Spleen (tissue), 11 donors: Measurements from ENCODE around the gene ABHD17C. TPM values are rescaled to one million over a fixed set of nuclear protein-coding genes. Genes with fewer than 3 reads are reported as not detected.

ENCODE experiments used
- DNase-seq: peaks from one replicate; pipeline ENCODE4 v3.0.0-alpha.2; 2020
- H3K27ac ChIP-seq, 8 donors: fragments of 200-600 bp; sonication (generic) in 7 of 8; 1 replicate in 4 of 8; 2 replicates in 4 of 8; pipeline versions ENCODE4 v1.5.0 to v1.8.0; 2016 to 2021; ENCODE audit warnings: inconsistent platforms in 4 of 8, mild to moderate bottlenecking in 4 of 8, moderate library complexity in 1 of 8
- H3K27me3 ChIP-seq, 7 donors: fragments of 200-600 bp; sonication (generic) in 6 of 7; replicated peaks in 1 of 7; 1 replicate in 4 of 7; 2 replicates in 3 of 7; pipeline versions ENCODE4 v1.5.0 to v1.8.0; 2016 to 2021; ENCODE audit warnings: inconsistent platforms in 3 of 7, mild to moderate bottlenecking in 1 of 7
- H3K36me3 ChIP-seq, 6 donors: fragments of 200-600 bp; sonication (generic) in 5 of 6; 1 replicate in 4 of 6; 2 replicates in 2 of 6; pipeline versions ENCODE4 v1.5.0 to v1.8.0; 2016 to 2021; ENCODE audit warnings: inconsistent platforms in 2 of 6
- H3K4me1 ChIP-seq, 6 donors: fragments of 200-600 bp; sonication (generic) in 5 of 6; 1 replicate in 3 of 6; 2 replicates in 3 of 6; pipeline versions ENCODE4 v1.5.0 to v1.8.0; 2016 to 2021; ENCODE audit warnings: inconsistent platforms in 3 of 6
- H3K4me3 ChIP-seq, 8 donors: fragments of 200-600 bp; sonication (generic) in 7 of 8; 1 replicate in 4 of 8; 2 replicates in 4 of 8; pipeline versions ENCODE4 v1.5.0 to v1.8.0; 2016 to 2021; ENCODE audit warnings: inconsistent platforms in 4 of 8, mild to moderate bottlenecking in 4 of 8, moderate library complexity in 2 of 8
- H3K9me3 ChIP-seq, 8 donors: fragments of 200-600 bp; sonication (generic) in 7 of 8; 1 replicate in 4 of 8; 2 replicates in 4 of 8; pipeline versions ENCODE4 v1.5.0 to v1.8.0; 2016 to 2021; ENCODE audit warnings: inconsistent platforms in 4 of 8
- CTCF ChIP-seq, 11 experiments: fragments of 200-600 bp in 7 of 11; fragments of 450-650 bp in 4 of 11; sonication (generic) in 4 of 11; IDR thresholded peaks in 8 of 11; conservative IDR thresholded peaks in 3 of 11; 1 replicate in 7 of 11; 2 replicates in 4 of 11; pipeline versions ENCODE4 v1.4.0 to v1.8.0; 2016 to 2021; ENCODE audit warnings: antibody characterized with exemption in 11 of 11, inconsistent platforms in 4 of 11, mild to moderate bottlenecking in 1 of 11
- POLR2A ChIP-seq, 3 donors: fragments of 450-650 bp; IDR thresholded peaks; one replicate each; pipeline ENCODE4 v1.5.1; 2017; ENCODE audit warnings: antibody characterized with exemption in 3 of 3, mild to moderate bottlenecking in 1 of 3
- POLR2AphosphoS5 ChIP-seq, 3 donors: sonication (generic); formaldehyde crosslinking; IDR thresholded peaks; one replicate each; pipeline ENCODE4 v1.5.1; 2017; ENCODE audit warnings: antibody characterized with exemption in 3 of 3
- WGBS, 5 donors: extraction: QIAGEN DNeasy Blood & Tissue Kit in 3 of 5; methylation state at CpG; one replicate each; pipeline versions ENCODE4 v1.1.5 to v1.1.7; 2013 to 2018; 5-methylcytosine and 5-hydroxymethylcytosine counted together
- intact Hi-C: fragments of 100-400 bp; cut with DNase I; formaldehyde crosslinking; loops from one replicate; pipeline ENCODE4 v1.15.0; 2023; ENCODE audit warnings: low total_unique reads
- polyA plus RNA-seq, 3 donors: library from polyadenylated mRNA; stranded (reverse); fragments of 200-250 nt; gene quantifications; one replicate each; pipeline ENCODE4 v1.2.1, GENCODE V29; 2013
- total RNA-seq, 7 donors: library from RNA; depleted of rRNA in 3 of 7; stranded (reverse); fragments of >200 nt in 3 of 7; fragmentation: NEBNext Ultra II Directional in 4 of 7; extraction: Animal tissue kit (Norgen Biotek cat#: 25700) in 4 of 7; gene quantifications; one replicate each; pipeline versions ENCODE4 v1.1.0 to v1.2.1, GENCODE V29; 2016 to 2021
- donor health status: healthy with polysubstance abuse.
- donor health status: DM: no; HTN: no; CAD: no; lungs with moderate emphysema.
- donor health status: DM: no; HTN: no; CAD: no.
- donor health status: Bipolar disorder and iron deficiency.
- donor health status: healthy.
- donor health status: DM: no; HTN: no; CAD: no.
- donor health status: DM: yes; HTN: yes; CAD: no.

Gene ABHD17C
- total and polyA plus RNA-seq, 10 donors, result 4.2 to 17.0 (median 10.9) TPM

- H3K4me3 ChIP-seq, result no peak overlapping the region
- 36 to 60% (median 45%) methylated on average over 2 of the region's 2 CpGs for WGBS, 5 donors
These were observed 58.1 kb downstream of the ABHD17C start for GRCh38 chr15:80753161-80753560.

GRCh38 chr15:80754014-80754413, 58.9 kb downstream of the ABHD17C start:
- H3K4me3 ChIP-seq, result no peak overlapping the region
- DNase-seq, result no peak
- H3K4me1 ChIP-seq, result peaks cover 3 to 37% (median 14%) of the 10 kb centered on the region in 6 donors
- WGBS, 5 donors, result 92 to 96% (median 95%) methylated on average over 8 of the region's 8 CpGs
- no peak for TF ChIP-seq POLR2AphosphoS5 (IDR thresholded peaks at IDR 0.05)
- TF ChIP-seq POLR2A (IDR thresholded peaks at IDR 0.05), result no peak
- no peak for TF ChIP-seq CTCF (IDR thresholded peaks at IDR 0.05 in 8 of 11, conservative IDR thresholded peaks at IDR 0.05 in 3 of 11)
- H3K27me3 ChIP-seq, result no peaks in the 10 kb centered on the region
- H3K36me3 ChIP-seq, result peaks cover 0 to 23% (median 3%) of the 10 kb centered on the region in 6 donors
- no peaks in the 10 kb centered on the region for H3K9me3 ChIP-seq
- intact Hi-C loops, result no loop called here
- H3K27ac ChIP-seq, result no peak overlapping the region

More at GRCh38 chr15:80753161-80753560, 58.1 kb downstream of the ABHD17C start:
- intact Hi-C loops, result no loop called here
- peaks cover 0 to 41% (median 16%) of the 10 kb centered on the region in 6 donors for H3K4me1 ChIP-seq
- H3K9me3 ChIP-seq, result no peaks in the 10 kb centered on the region
- peaks cover 0 to 23% (median 3%) of the 10 kb centered on the region in 6 donors for H3K36me3 ChIP-seq
- DNase-seq, result no peak
- TF ChIP-seq POLR2A (IDR thresholded peaks at IDR 0.05) (no peak), POLR2AphosphoS5 (IDR thresholded peaks at IDR 0.05) (no peak), CTCF (IDR thresholded peaks at IDR 0.05 in 8 of 11, conservative IDR thresholded peaks at IDR 0.05 in 3 of 11) (no peak)
- no peaks in the 10 kb centered on the region for H3K27me3 ChIP-seq
- H3K27ac ChIP-seq, result peak overlapping the region in 1 of 8 donors; percentile 8

- Histone ChIP-seq H3K36me3 (peaks cover 0 to 10% (median 0%) of the 10 kb centered on the region in 6 donors), H3K4me1 (peaks cover 9 to 41% (median 17%) of the 10 kb centered on the region in 6 donors), H3K27ac (no peak overlapping the region), H3K9me3 (no peaks in the 10 kb centered on the region), H3K4me3 (no peak overlapping the region), H3K27me3 (no peaks in the 10 kb centered on the region)
- DNase-seq, result no peak
- TF ChIP-seq POLR2A (IDR thresholded peaks at IDR 0.05), result no peak
- no peak for TF ChIP-seq CTCF (IDR thresholded peaks at IDR 0.05 in 8 of 11, conservative IDR thresholded peaks at IDR 0.05 in 3 of 11)
- TF ChIP-seq POLR2AphosphoS5 (IDR thresholded peaks at IDR 0.05), result no peak
- 56 to 67% (median 62%) methylated on average over 3 of the region's 3 CpGs for WGBS, 5 donors
- intact Hi-C loops, result no loop called here
These were observed 60.8 kb downstream of the ABHD17C start for GRCh38 chr15:80755885-80756284.

- 64 to 71% (median 65%) methylated on average over 6 of the region's 6 CpGs for WGBS, 5 donors
- Histone ChIP-seq H3K9me3 (no peaks in the 10 kb centered on the region), H3K4me3 (no peak overlapping the region), H3K4me1 (peaks cover 4 to 37% (median 19%) of the 10 kb centered on the region in 6 donors), H3K27ac (peak overlapping the region in 1 of 8 donors; percentile 9), H3K36me3 (peaks cover 0 to 10% (median 0%) of the 10 kb centered on the region in 6 donors), H3K27me3 (no peaks in the 10 kb centered on the region)
- no peak for TF ChIP-seq CTCF (IDR thresholded peaks at IDR 0.05 in 8 of 11, conservative IDR thresholded peaks at IDR 0.05 in 3 of 11)
- TF ChIP-seq POLR2A (IDR thresholded peaks at IDR 0.05), result no peak
- TF ChIP-seq POLR2AphosphoS5 (IDR thresholded peaks at IDR 0.05), result no peak
- DNase-seq, result no peak
- intact Hi-C loops, result no loop called here
These were observed 63.1 kb downstream of the ABHD17C start for GRCh38 chr15:80758130-80758745.
